22Rv1 (cell line): ENCODE measurements around the gene RAC2.

Source experiments
- H3K27ac ChIP-seq: fragments of 450-650 bp; 2 replicates; pipeline ENCODE4 v1.5.1; 2017
- ZFX ChIP-seq: fragments of 450-650 bp; IDR thresholded peaks from 2 replicates; pipeline ENCODE4 v1.6.1; 2017; ENCODE audit warnings: antibody characterized with exemption, borderline replicate concordance
- TF ChIP-seq, protein P1 (sequence below): fragments of 450-650 bp; IDR thresholded peaks from 2 replicates; pipeline ENCODE4 v1.5.1; 2017; ENCODE audit warnings: mild to moderate bottlenecking

RAC2 gene

DNA sequence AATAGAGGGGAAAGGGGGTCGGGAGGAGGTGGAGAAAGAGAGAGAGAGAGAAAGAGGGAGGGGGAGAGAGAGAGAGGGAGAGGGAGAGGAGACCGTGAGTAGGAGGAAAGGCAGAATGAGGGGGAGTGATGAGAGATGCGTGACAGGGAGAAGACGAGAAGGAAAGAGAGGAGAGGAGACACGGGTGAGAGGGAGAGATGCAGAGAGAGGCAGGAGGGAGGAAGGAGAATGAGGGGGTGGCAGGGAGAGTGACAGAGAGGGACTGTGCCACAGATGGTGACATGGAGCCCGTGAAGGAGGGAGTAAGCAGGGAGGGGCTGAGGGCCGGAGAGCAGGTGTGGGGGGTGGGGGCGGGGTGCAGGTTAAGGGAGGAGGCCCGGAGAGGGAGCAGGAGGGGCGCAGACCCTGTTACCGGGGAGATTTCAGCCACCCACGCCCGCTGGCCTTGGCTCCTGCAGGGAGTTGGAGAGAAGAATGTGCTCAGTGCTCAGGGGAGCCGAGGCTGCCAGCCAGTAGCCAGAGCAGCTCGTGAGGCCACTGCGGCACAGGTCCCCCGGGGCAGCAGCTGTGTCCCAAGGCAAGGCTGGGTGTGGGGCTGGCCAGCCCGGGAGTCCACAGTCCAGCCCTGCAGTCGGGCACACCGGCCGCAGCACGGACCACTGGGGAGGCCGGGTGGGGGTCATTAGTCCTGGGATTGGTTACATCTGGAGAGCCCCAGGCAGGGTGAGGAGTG is 31.7 kb downstream of the RAC2 start, which contains the start of gene SSTR3:
Gene SSTR3, minus strand, starts transcription at position 304 of the 733 bp plus-strand sequence. CDS start 4,674 bp downstream, outside the sequence.
- no peak for TF ChIP-seq ZFX
- TF ChIP-seq, protein P1, sequence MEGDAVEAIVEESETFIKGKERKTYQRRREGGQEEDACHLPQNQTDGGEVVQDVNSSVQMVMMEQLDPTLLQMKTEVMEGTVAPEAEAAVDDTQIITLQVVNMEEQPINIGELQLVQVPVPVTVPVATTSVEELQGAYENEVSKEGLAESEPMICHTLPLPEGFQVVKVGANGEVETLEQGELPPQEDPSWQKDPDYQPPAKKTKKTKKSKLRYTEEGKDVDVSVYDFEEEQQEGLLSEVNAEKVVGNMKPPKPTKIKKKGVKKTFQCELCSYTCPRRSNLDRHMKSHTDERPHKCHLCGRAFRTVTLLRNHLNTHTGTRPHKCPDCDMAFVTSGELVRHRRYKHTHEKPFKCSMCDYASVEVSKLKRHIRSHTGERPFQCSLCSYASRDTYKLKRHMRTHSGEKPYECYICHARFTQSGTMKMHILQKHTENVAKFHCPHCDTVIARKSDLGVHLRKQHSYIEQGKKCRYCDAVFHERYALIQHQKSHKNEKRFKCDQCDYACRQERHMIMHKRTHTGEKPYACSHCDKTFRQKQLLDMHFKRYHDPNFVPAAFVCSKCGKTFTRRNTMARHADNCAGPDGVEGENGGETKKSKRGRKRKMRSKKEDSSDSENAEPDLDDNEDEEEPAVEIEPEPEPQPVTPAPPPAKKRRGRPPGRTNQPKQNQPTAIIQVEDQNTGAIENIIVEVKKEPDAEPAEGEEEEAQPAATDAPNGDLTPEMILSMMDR, result no peak
- no peak within 1 kb of the TSS for H3K27ac ChIP-seq

DNA sequence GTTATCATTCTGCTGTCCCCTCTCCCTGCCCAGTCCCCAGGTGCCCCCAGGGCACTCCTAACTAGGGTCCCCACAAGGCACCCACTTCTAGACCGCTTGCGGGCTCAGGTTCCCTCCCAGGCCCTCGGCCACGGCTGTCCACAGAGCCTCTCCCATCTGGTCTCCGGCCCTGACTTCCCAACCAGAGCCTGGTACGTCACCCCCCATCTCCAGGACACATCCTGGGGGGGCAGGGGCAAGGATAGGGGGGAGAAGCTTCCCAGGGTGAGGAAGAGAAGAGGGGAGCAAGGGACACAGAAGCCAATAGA is 32.2 kb downstream of the RAC2 start:
- no peak overlapping the region for H3K27ac ChIP-seq
- TF ChIP-seq, protein P1, result no peak
- TF ChIP-seq ZFX, result no peak

DNA sequence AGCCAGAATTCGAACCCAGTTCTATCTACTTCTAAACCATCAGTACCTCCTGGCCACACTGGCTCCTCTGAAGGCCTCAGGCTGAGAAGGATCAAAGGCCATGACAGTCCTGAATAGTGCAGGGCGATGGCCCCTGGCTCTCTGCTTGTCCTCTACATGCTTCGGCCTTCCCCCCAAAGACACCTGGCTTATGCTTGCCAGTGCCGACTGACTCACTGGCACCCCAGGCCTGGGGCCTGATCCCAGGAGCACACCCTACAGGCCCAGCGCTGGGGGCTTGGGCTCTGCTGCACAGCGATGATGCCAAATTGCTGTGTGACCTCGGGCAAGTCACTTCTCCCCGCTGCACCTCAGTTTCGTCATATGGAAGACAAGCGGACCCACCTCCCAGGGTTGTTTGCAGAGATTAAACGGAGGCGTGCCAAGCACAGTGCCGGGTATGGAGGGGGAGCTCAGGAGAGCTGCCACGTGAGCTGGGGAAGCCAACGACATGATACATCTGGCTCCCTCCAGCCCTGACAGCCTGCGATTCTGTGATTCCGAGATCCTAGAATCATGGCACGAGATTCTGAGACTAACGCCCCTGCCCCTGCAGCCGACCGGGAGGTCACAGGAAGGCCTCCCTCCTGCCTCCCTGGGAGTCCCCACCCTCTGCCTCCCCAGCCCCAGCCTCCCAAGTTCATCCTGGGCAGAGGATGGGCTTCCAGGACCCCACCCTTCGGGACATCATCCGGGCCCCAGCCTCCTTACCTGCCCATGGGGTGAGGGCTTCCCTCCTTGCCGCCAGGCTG is 32.8 kb downstream of the RAC2 start:
- TF ChIP-seq, protein P1, result no peak
- no peak for TF ChIP-seq ZFX
- H3K27ac ChIP-seq, result no peak overlapping the region

DNA sequence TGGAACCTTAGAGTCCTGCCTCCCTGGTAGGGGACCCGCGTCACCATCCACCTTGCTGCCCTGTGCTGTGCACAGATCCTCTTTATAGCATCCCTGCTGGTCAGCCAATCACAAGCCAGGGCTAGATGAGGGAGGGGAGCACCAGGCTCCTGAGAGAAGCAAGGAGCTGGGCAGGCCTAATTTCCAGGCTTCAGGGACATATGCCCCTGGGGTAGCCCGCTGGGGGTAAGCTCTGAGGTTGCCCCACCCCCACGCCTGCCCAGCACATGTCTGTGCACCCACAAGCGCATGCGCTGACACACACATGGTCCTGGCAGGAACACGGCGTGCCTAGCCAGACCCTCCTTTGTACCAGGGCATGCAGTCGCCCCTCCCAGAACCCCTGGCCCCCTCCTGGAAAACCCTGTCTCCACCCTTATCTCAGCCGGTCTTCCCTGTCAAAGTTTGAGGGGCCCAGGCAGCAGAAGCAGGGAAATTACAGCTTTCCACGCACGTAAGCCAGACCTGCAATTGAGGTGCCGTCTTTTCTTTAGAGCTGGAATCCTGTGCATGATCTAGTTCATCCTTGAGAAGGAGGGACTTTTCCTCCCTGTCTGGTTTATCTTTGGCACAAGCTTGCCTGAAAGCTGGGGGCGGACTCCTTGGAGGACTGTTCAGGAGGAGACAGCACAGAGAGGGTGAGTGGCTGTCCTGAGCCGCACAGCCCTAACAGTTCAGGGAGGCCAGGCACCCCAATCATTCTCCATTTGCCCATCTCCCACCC is 33.8 kb downstream of the RAC2 start:
- TF ChIP-seq ZFX, result no peak
- TF ChIP-seq, protein P1, result no peak
- no peak overlapping the region for H3K27ac ChIP-seq

DNA sequence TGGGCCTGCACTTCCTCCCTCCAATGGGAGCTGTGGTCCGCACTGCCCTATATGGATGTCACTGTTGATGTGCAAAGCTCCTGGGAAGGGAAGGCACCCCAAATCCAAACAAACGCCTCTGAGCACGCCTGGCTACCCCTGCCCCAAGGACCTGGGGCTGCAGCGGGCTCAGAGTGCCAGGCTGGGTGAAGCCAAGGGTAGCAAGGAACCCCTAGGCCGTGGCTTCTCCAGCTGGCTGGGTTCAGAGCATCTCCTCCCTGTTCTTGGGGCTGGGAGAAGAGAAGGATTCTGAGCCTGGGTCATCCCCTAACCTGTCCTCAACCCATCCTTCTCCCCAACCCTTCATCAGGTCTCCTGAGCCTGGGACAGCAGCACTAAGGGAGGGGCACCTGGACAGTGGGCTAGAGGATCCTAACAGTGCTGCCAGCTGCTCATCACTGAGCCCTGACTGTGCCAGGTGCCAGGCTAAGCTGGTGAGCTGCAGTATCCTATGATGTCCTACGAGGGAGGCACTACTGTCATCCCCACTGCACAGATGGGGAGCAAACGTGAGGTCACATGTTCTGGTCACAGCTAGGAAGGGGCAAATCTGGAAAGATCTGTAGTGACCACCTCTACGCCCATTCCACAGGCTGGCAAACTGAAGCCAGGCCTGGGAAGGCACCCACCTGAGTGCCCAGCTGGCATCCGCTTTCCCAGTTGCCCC is 34.8 kb downstream of the RAC2 start:
- TF ChIP-seq, protein P1, result no peak
- TF ChIP-seq ZFX, result no peak
- H3K27ac ChIP-seq, result no peak overlapping the region

DNA sequence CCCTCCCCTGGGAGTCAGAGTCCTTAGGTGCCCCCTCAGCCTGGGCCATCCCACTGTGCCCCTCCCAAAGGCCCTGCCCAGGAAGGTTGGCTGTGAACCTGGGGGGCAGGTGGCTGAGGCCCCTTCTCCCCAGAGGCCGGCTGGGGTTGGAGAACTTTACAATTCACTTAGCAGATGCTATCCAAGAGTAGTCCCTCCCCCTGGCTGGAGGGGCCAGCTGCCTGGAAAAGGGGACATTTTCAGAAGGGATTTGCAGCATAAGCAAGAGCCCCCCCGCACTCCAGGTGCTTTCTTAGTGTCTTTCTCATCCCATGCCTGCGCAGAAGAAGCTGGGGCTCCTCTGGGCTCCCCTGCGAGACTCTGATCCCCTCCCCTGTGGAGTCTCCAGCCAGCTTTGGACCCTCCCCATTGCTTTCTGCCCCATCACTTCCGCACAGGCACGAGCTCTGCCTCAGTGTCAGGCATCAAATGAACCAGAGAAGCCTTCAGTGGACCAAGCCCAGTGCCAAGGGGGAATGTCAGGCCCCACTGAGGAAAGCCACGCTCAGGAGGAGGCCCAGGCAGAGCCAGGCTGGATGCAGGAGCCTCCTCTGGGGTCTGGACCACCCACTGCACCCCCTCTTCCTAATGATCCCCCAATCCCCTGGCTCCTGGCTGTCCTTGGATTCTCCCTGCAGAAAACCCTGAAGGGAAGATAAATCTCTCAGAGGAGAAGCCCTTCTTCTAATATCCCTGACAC is 35.5 kb downstream of the RAC2 start:
- H3K27ac ChIP-seq, result no peak overlapping the region
- TF ChIP-seq ZFX, result no peak
- TF ChIP-seq, protein P1, result no peak
